HepG2 (cell line): Measurements from ENCODE around the gene NOL4L. TPM values are rescaled to one million over a fixed set of nuclear protein-coding genes. Genes with fewer than 3 reads are reported as not detected.

Experiments
- BRCA1 ChIP-seq: sonication (generic); formaldehyde crosslinking; IDR thresholded peaks from 2 replicates; pipeline ENCODE4 v1.4.0; 2020; ENCODE audit warnings: missing genetic modification reagents
- FOXP4 ChIP-seq: sonication (generic); formaldehyde crosslinking; IDR thresholded peaks from 2 replicates; pipeline ENCODE4 v1.4.0; 2020; ENCODE audit warnings: missing genetic modification reagents
- ISL2 ChIP-seq: sonication (generic); formaldehyde crosslinking; IDR thresholded peaks from 2 replicates; pipeline ENCODE4 v1.5.0; 2020; ENCODE audit warnings: missing genetic modification reagents
- JUNB ChIP-seq: sonication (generic); formaldehyde crosslinking; IDR thresholded peaks from 2 replicates; pipeline ENCODE4 v1.8.0; 2022; ENCODE audit warnings: missing genetic modification reagents, mild to moderate bottlenecking, borderline replicate concordance
- MYNN ChIP-seq: sonication (generic); formaldehyde crosslinking; IDR thresholded peaks from 2 replicates; pipeline ENCODE4 v1.4.0; 2020; ENCODE audit warnings: mild to moderate bottlenecking, low read depth, missing genetic modification reagents
- NBN ChIP-seq: fragments of 450-650 bp; conservative IDR thresholded peaks from 2 replicates; pipeline ENCODE4 v1.6.1; 2017
- PHF21A ChIP-seq: sonication (generic); formaldehyde crosslinking; IDR thresholded peaks from 2 replicates; pipeline ENCODE4 v1.5.0; 2020; ENCODE audit warnings: mild to moderate bottlenecking, missing genetic modification reagents
- SIX1 ChIP-seq: sonication (generic); formaldehyde crosslinking; IDR thresholded peaks from 2 replicates; pipeline ENCODE4 v1.4.0; 2020; ENCODE audit warnings: missing genetic modification reagents, borderline replicate concordance
- SP2 ChIP-seq: sonication (generic); formaldehyde crosslinking; IDR thresholded peaks from 2 replicates; pipeline ENCODE4 v1.5.1; 2020; ENCODE audit warnings: mild to moderate bottlenecking, missing genetic modification reagents
- TBX3 ChIP-seq: fragments of 450-650 bp; IDR thresholded peaks from 2 replicates; pipeline ENCODE4 v1.6.1; 2017; ENCODE audit warnings: antibody characterized with exemption, mild to moderate bottlenecking, inconsistent platforms, borderline replicate concordance
- THRA ChIP-seq: sonication (generic); formaldehyde crosslinking; IDR thresholded peaks from 2 replicates; pipeline ENCODE4 v1.4.0; 2020; ENCODE audit warnings: missing genetic modification reagents, borderline replicate concordance
- YY1 ChIP-seq: IDR thresholded peaks from 2 replicates; pipeline ENCODE4 v1.6.1; 2011; ENCODE audit warnings: low read length, low read depth, moderate library complexity, mild to moderate bottlenecking; ENCODE audit not compliant: insufficient read depth, insufficient replicate concordance
- ZNF350 ChIP-seq: sonication (generic); formaldehyde crosslinking; IDR thresholded peaks from 2 replicates; pipeline ENCODE4 v1.4.0; 2020; ENCODE audit warnings: mild to moderate bottlenecking, low read depth, missing genetic modification reagents, borderline replicate concordance
- ZNF607 ChIP-seq: sonication (generic); formaldehyde crosslinking; IDR thresholded peaks from 2 replicates; pipeline ENCODE4 v1.5.1; 2020; ENCODE audit warnings: missing genetic modification reagents, mild to moderate bottlenecking, borderline replicate concordance
- ZNF629 ChIP-seq: sonication (generic); formaldehyde crosslinking; conservative IDR thresholded peaks from 2 replicates; pipeline ENCODE4 v1.5.0; 2020; ENCODE audit warnings: missing genetic modification reagents
- ZNF761 ChIP-seq: sonication (generic); formaldehyde crosslinking; conservative IDR thresholded peaks from 2 replicates; pipeline ENCODE4 v1.4.0; 2020; ENCODE audit warnings: mild to moderate bottlenecking, missing genetic modification reagents
- ZNF768 ChIP-seq: sonication (generic); formaldehyde crosslinking; IDR thresholded peaks from 2 replicates; pipeline ENCODE4 v1.4.0; 2020; ENCODE audit warnings: missing genetic modification reagents
- ZNF788 ChIP-seq: sonication (generic); formaldehyde crosslinking; IDR thresholded peaks from 2 replicates; pipeline ENCODE4 v1.5.0; 2020; ENCODE audit warnings: mild to moderate bottlenecking, missing genetic modification reagents, borderline replicate concordance
- polyA plus RNA-seq, 8 experiments: library from polyadenylated mRNA; depleted of rRNA in 3 of 8; stranded (reverse) in 7 of 8; unstranded in 1 of 8; fragments of >200 nt; fragmentation: Illumina TruSeq in 4 of 8; extraction: Trizol in 4 of 8; gene quantifications; 2 replicates each; pipeline versions ENCODE4 v1.2.1 to v1.2.3, GENCODE V29; 2011 to 2016; ENCODE audit warnings: low read depth in 4 of 8, missing spikeins in 1 of 8, mixed read lengths in 1 of 8; ENCODE audit not compliant: insufficient read depth in 1 of 8
- total RNA-seq, 5 experiments: library from RNA; depleted of rRNA; stranded (reverse); fragments of >200 nt; fragmentation: Illumina TruSeq; extraction: Trizol; gene quantifications; 2 replicates each; pipeline ENCODE4 v1.2.3, GENCODE V29; 2016; ENCODE audit warnings: low read depth in 1 of 5
- TF ChIP-seq, protein P1 (sequence below): sonication (generic); formaldehyde crosslinking; IDR thresholded peaks from 2 replicates; pipeline ENCODE4 v1.5.1; 2020; ENCODE audit warnings: missing genetic modification reagents, mild to moderate bottlenecking, borderline replicate concordance
- TF ChIP-seq, protein P2 (sequence below): sonication (generic); formaldehyde crosslinking; IDR thresholded peaks from 2 replicates; pipeline ENCODE4 v1.4.0; 2020; ENCODE audit warnings: mild to moderate bottlenecking, missing genetic modification reagents
- TF ChIP-seq, protein P3 (sequence below): sonication (generic); formaldehyde crosslinking; IDR thresholded peaks from 2 replicates; pipeline ENCODE4 v1.4.0; 2020; ENCODE audit warnings: missing genetic modification reagents, borderline replicate concordance

NOL4L gene
- total and polyA plus RNA-seq, 2 of the 13 experiments (the other 11 are each of a cell fraction or from before 2014, with no cell fraction given) = 16.6 to 35.4 TPM

DNA sequence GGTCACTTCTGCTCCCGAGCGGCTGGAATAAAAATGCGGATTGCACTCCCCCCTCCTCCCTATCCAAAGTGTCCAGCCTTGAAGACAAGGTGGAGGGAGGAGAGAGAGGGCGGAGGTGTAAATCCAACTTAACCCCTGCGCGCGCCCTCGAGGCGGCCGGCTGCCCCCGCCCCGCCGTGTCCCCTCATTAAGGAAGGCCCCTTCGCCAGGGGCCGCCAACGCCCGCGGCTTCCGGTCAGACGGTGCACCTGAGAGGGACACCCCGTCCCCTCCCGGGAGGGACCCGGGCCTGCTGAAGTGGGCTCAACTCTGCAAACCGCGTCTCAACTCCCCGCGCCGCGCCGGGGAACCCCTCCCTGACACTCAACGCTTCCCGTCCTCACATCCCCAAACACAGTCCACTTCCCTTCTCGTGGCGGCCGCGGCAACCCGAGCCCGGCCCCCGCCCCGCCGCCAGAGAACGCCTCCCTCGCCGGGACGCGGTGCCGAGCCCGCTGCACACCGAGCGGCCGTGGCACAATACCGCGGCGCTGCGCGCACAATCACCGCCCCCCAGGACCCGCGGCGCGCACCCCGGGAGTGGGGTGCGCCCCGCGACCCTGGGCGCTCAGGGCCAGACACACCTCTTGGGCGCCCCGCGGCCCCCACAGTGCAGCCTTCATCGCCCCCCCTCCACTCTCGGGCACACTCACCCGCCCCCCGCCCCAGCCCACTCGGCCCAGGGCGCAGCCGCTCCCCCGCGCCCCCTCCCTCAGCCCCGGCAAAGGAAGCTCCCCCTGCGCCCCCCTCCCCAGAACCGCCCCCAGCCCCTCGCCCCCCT is 102.5 kb downstream of the NOL4L start (continued):
- TF ChIP-seq THRA (CRISPR knock-in tag) (peak; percentile 54), ZNF768 (CRISPR knock-in tag) (peak; percentile 74), TBX3 (no peak), YY1 (no peak), MYNN (CRISPR knock-in tag) (no peak; the same call in 1 of the 2 replicates), ZNF761 (CRISPR knock-in tag) (no peak), PHF21A (CRISPR knock-in tag) (peak; percentile 61; the same call in 1 of the 2 replicates), FOXP4 (CRISPR knock-in tag) (peak; percentile 44; the same call in 1 of the 2 replicates), JUNB (CRISPR knock-in tag) (no peak), ZNF607 (CRISPR knock-in tag) (no peak), ZNF350 (CRISPR knock-in tag) (peak; percentile 43; the same call in 1 of the 2 replicates), ISL2 (CRISPR knock-in tag) (no peak; the same call in 1 of the 2 replicates), ZNF629 (no peak), BRCA1 (CRISPR knock-in tag) (no peak), NBN (no peak), ZNF788 (CRISPR knock-in tag) (no peak), SIX1 (CRISPR knock-in tag) (no peak), SP2 (CRISPR knock-in tag) (no peak)
- TF ChIP-seq, protein P1, sequence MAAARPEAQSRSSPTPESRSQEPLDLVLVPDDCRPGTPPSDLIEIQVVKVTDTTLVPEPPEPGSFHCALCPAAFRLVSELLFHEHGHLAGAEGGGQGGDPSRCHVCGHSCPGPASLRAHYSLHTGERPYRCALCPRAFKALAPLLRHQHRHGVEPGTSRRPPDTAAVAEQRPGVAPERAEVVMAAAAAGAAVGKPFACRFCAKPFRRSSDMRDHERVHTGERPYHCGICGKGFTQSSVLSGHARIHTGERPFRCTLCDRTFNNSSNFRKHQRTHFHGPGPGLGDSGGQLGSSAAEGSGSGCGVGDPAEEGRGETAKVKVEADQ (CRISPR knock-in tag) = no peak
- TF ChIP-seq, protein P2, sequence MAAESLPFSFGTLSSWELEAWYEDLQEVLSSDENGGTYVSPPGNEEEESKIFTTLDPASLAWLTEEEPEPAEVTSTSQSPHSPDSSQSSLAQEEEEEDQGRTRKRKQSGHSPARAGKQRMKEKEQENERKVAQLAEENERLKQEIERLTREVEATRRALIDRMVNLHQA (CRISPR knock-in tag) = no peak
- TF ChIP-seq, protein P3, sequence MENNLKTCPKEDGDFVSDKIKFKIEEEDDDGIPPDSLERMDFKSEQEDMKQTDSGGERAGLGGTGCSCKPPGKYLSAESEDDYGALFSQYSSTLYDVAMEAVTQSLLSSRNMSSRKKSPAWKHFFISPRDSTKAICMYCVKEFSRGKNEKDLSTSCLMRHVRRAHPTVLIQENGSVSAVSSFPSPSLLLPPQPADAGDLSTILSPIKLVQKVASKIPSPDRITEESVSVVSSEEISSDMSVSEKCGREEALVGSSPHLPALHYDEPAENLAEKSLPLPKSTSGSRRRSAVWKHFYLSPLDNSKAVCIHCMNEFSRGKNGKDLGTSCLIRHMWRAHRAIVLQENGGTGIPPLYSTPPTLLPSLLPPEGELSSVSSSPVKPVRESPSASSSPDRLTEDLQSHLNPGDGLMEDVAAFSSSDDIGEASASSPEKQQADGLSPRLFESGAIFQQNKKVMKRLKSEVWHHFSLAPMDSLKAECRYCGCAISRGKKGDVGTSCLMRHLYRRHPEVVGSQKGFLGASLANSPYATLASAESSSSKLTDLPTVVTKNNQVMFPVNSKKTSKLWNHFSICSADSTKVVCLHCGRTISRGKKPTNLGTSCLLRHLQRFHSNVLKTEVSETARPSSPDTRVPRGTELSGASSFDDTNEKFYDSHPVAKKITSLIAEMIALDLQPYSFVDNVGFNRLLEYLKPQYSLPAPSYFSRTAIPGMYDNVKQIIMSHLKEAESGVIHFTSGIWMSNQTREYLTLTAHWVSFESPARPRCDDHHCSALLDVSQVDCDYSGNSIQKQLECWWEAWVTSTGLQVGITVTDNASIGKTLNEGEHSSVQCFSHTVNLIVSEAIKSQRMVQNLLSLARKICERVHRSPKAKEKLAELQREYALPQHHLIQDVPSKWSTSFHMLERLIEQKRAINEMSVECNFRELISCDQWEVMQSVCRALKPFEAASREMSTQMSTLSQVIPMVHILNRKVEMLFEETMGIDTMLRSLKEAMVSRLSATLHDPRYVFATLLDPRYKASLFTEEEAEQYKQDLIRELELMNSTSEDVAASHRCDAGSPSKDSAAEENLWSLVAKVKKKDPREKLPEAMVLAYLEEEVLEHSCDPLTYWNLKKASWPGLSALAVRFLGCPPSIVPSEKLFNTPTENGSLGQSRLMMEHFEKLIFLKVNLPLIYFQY (CRISPR knock-in tag) = 0 out of 2 replicates have a peak, but pooled peaks have one; percentile 73
